Measurements from ENCODE around the gene SRRM3. TPM values are rescaled to one million over a fixed set of nuclear protein-coding genes. Genes with fewer than 3 reads are reported as not detected.

The SRRM3 gene
- total RNA-seq, 1 experiment from 2014 or later: 0.74 TPM

GRCh38 chr7:76318488-76319353 lies 117.0 kb downstream of the SRRM3 start:
- Histone ChIP-seq H3K9me2 (ENCODE audit: insufficient read depth) (no peaks in the 10 kb centered on the region), H3K4me1 (replicated peaks; ENCODE audit: insufficient read depth) (peaks cover 18% of the 10 kb centered on the region), H4K20me1 (ENCODE audit: insufficient read depth) (0 out of 2 replicates have a peak, but pooled peaks cover 12% of the 10 kb centered on the region), H3F3A (ENCODE audit: insufficient read depth, low read depth) (peaks cover 64% of the 10 kb centered on the region), H3K27me3 (ENCODE audit: insufficient read depth, low read depth) (no peaks in the 10 kb centered on the region), H3K9me3 (ENCODE audit: insufficient read depth, low read depth) (no peaks in the 10 kb centered on the region), H3K4me2 (peak overlapping the region; percentile 90), H3K4me3 (peak overlapping the region; percentile 81), H3K36me3 (ENCODE audit: low read depth) (no peaks in the 10 kb centered on the region), H2AFZ (peak overlapping the region; percentile 74; the same call in 1 of the 2 replicates), H3K79me2 (ENCODE audit: low read depth) (peaks cover 16% of the 10 kb centered on the region), H3K27ac (peak overlapping the region; percentile 71)
- TSS peak; percentile 67 for BruUV-seq (replicated peaks)
- DNase-seq: peak; percentile 79 to 86
- CTCF ChIA-PET: interaction anchor here (0.7 to 1.1 kb wide), 3 partner anchors 21 to 140 kb away, joined by 3 to 20 read pairs (median 4); no protein-coding TSS in a partner anchor
- POLR2A ChIA-PET (ENCODE audit: unreplicated experiment): interaction anchor here (0.6 to 0.7 kb wide), 5 partner anchors 46 to 210 kb away, joined by 3 to 9 read pairs (median 5); no protein-coding TSS in a partner anchor
- intact Hi-C loops (cut with micrococcal nuclease; ENCODE audit: unreplicated experiment): loop anchor here (1.0 to 5.0 kb wide), 4 partner anchors 20 to 194 kb away; partner anchors contain the start of gene UPK3B
- TF ChIP-seq EZH2 (IDR thresholded peaks at IDR 0.05; ENCODE audit: low read depth): no peak
- TF ChIP-seq CTCF (conservative IDR thresholded peaks at IDR 0.05): peak; percentile 32; the same call in 1 of the 2 replicates

- no peak overlapping the region for H3K4me3 ChIP-seq
- intact Hi-C loops (cut with micrococcal nuclease; ENCODE audit: unreplicated experiment): no loop called here
These were observed 123.4 kb downstream of the SRRM3 start for GRCh38 chr7:76325092-76325491.

More at GRCh38 chr7:76325092-76325491, 123.4 kb downstream of the SRRM3 start:
- Histone ChIP-seq H3K27ac (no peak overlapping the region), H3F3A (ENCODE audit: insufficient read depth, low read depth) (peaks cover 75% of the 10 kb centered on the region), H3K36me3 (ENCODE audit: low read depth) (peaks cover 25% of the 10 kb centered on the region), H3K4me1 (replicated peaks; ENCODE audit: insufficient read depth) (peaks cover under 1% of the 10 kb centered on the region; the same call in 1 of the 2 replicates), H3K79me2 (ENCODE audit: low read depth) (peaks cover 71% of the 10 kb centered on the region), H4K20me1 (ENCODE audit: insufficient read depth) (peaks cover 66% of the 10 kb centered on the region), H3K27me3 (ENCODE audit: insufficient read depth, low read depth) (no peaks in the 10 kb centered on the region), H3K9me2 (ENCODE audit: insufficient read depth) (no peaks in the 10 kb centered on the region), H2AFZ (no peak overlapping the region), H3K4me2 (no peak overlapping the region), H3K9me3 (ENCODE audit: insufficient read depth, low read depth) (no peaks in the 10 kb centered on the region)
- TF ChIP-seq CTCF (conservative IDR thresholded peaks at IDR 0.05): no peak
- TF ChIP-seq EZH2 (IDR thresholded peaks at IDR 0.05; ENCODE audit: low read depth): no peak
- no TSS peak for BruUV-seq (replicated peaks)
- DNase-seq: no peak
- ChIA-PET POLR2A (ENCODE audit: unreplicated experiment) (no interaction called here), CTCF (no interaction called here)

Measured in PC-9 (cell line).